ENCODE results near the gene SLC25A39.

DNA sequence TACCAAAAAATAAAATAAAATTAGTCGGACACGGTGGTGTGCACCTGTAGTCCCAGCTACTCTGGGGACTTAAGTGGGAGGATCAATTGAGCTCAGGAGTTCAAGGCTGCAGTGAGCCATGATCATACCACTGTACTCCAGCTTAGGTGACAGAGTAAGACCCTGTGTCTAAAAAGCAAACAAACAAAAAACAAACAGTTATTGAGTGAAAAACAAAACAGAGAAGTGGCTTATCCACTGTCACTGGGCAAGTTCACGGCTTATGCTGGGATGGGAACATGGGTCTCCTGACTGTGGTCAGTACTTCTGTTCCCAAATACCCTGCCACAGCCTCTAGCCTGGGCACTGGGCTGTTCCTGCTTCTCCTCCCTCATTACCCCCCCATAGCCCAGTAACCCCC lies 10.9 kb upstream of the SLC25A39 start:
- TF ChIP-seq GATA2 (IDR thresholded peaks at IDR 0.05; ENCODE audit: low read depth, low read length) (no peak), GATA3 (IDR thresholded peaks at IDR 0.05; ENCODE audit: low read depth, low read length) (no peak)

Measured in SH-SY5Y (cell line).